MM.1S (cell line): ENCODE results near the gene FH.

Experiments
- DNase-seq: peaks from one replicate; pipeline ENCODE4 v3.0.0-alpha.2; 2015
- H2AFZ ChIP-seq: fragments of 300-600 bp; sonication (generic); 2 replicates; pipeline ENCODE4 v1.6.0; 2016; ENCODE audit warnings: antibody characterized with exemption, low read length
- H3F3A ChIP-seq: fragments of 300-600 bp; sonication (generic); 2 replicates; pipeline ENCODE4 v1.6.1; 2016; ENCODE audit warnings: mild to moderate bottlenecking, antibody characterized with exemption, low read length, moderate library complexity, mixed read lengths; ENCODE audit not compliant: insufficient read depth
- H3K27ac ChIP-seq: fragments of 300-600 bp; sonication (generic); 2 replicates; pipeline ENCODE4 v1.5.1; 2016; ENCODE audit warnings: mild to moderate bottlenecking, low read length
- H3K27me3 ChIP-seq: fragments of 300-600 bp; sonication (generic); replicated peaks from 2 replicates; pipeline ENCODE4 v1.6.0; 2016; ENCODE audit warnings: low read length; ENCODE audit not compliant: insufficient read depth
- H3K36me3 ChIP-seq: fragments of 300-600 bp; sonication (generic); replicated peaks from 2 replicates; pipeline ENCODE4 v1.6.1; 2016; ENCODE audit warnings: mild to moderate bottlenecking, low read length, mixed read lengths; ENCODE audit not compliant: insufficient read depth
- H3K4me1 ChIP-seq: fragments of 300-600 bp; sonication (generic); 2 replicates; pipeline ENCODE4 v1.6.1; 2016; ENCODE audit warnings: low read length, mixed read lengths
- H3K4me2 ChIP-seq: fragments of 300-600 bp; sonication (generic); 2 replicates; pipeline ENCODE4 v1.6.0; 2016; ENCODE audit warnings: low read depth, low read length
- H3K4me3 ChIP-seq: fragments of 300-600 bp; sonication (generic); 2 replicates; pipeline ENCODE4 v1.5.1; 2016; ENCODE audit warnings: low read length, mixed read lengths
- H3K79me2 ChIP-seq: fragments of 300-600 bp; sonication (generic); 2 replicates; pipeline ENCODE4 v1.6.1; 2016; ENCODE audit warnings: mixed run types, low read length, mixed read lengths
- H3K9ac ChIP-seq: fragments of 300-600 bp; sonication (generic); 2 replicates; pipeline ENCODE4 v1.6.1; 2016; ENCODE audit warnings: low read length, mixed read lengths
- H3K9me2 ChIP-seq: fragments of 300-600 bp; sonication (generic); replicated peaks from 2 replicates; pipeline ENCODE4 v1.6.1; 2016; ENCODE audit warnings: mild to moderate bottlenecking, low read length, mixed read lengths; ENCODE audit not compliant: insufficient read depth
- H3K9me3 ChIP-seq: fragments of 300-600 bp; sonication (generic); replicated peaks from 2 replicates; pipeline ENCODE4 v1.6.1; 2016; ENCODE audit warnings: mild to moderate bottlenecking, low read length, mixed read lengths; ENCODE audit not compliant: insufficient read depth
- H4K20me1 ChIP-seq: fragments of 300-600 bp; sonication (generic); 2 replicates; pipeline ENCODE4 v1.6.1; 2016; ENCODE audit warnings: mild to moderate bottlenecking, low read length, moderate library complexity, mixed read lengths; ENCODE audit not compliant: insufficient read depth
- CTCF ChIP-seq: fragments of 300-600 bp; sonication (generic); IDR thresholded peaks from 2 replicates; pipeline ENCODE4 v1.5.1; 2016; ENCODE audit warnings: antibody characterized with exemption, low read length, mixed read lengths
- EZH2 ChIP-seq: fragments of 300-600 bp; sonication (generic); optimal IDR thresholded peaks from 2 replicates; pipeline ENCODE3; 2017; ENCODE audit warnings: low read depth, mild to moderate bottlenecking, antibody characterized with exemption, low read length, mixed read lengths
- EZH2phosphoT487 ChIP-seq: fragments of 300-600 bp; sonication (generic); IDR thresholded peaks from 2 replicates; pipeline ENCODE4 v1.6.1; 2018; ENCODE audit warnings: antibody characterized with exemption, low read length

Gene FH

GRCh38 chr1:241557551-241558193 lies 38.1 kb upstream of the FH start:
- Histone ChIP-seq H3K27me3 (no peaks in the 10 kb centered on the region), H2AFZ (no peak overlapping the region), H3K79me2 (no peaks in the 10 kb centered on the region), H3K9me2 (no peaks in the 10 kb centered on the region), H3K4me3 (no peak overlapping the region), H3K27ac (no peak overlapping the region), H3K36me3 (no peaks in the 10 kb centered on the region), H3K9me3 (no peaks in the 10 kb centered on the region), H3K4me1 (no peaks in the 10 kb centered on the region), H3F3A (no peaks in the 10 kb centered on the region), H4K20me1 (no peaks in the 10 kb centered on the region), H3K4me2 (no peak overlapping the region), H3K9ac (no peak overlapping the region)
- no peak for TF ChIP-seq CTCF
- TF ChIP-seq EZH2: no peak
- TF ChIP-seq EZH2phosphoT487: no peak
- DNase-seq: no peak

- H3K4me3 ChIP-seq: no peak overlapping the region
- TF ChIP-seq EZH2phosphoT487 (no peak), CTCF (no peak), EZH2 (no peak)
- no peak overlapping the region for H3K27ac ChIP-seq
- H3K4me2 ChIP-seq: no peak overlapping the region
- no peaks in the 10 kb centered on the region for H3K36me3 ChIP-seq
- H3K9me3 ChIP-seq: no peaks in the 10 kb centered on the region
- no peak overlapping the region for H3K9ac ChIP-seq
- no peak overlapping the region for H2AFZ ChIP-seq
- DNase-seq: no peak
- H3K27me3 ChIP-seq: no peaks in the 10 kb centered on the region
- H3K4me1 ChIP-seq: no peaks in the 10 kb centered on the region
- H4K20me1 ChIP-seq: no peaks in the 10 kb centered on the region
- no peaks in the 10 kb centered on the region for H3F3A ChIP-seq
- H3K79me2 ChIP-seq: no peaks in the 10 kb centered on the region
- H3K9me2 ChIP-seq: no peaks in the 10 kb centered on the region
Observed at GRCh38 chr1:241557031-241557430, 37.5 kb upstream of the FH start.

- Histone ChIP-seq H3K79me2 (no peaks in the 10 kb centered on the region), H3F3A (no peaks in the 10 kb centered on the region), H4K20me1 (no peaks in the 10 kb centered on the region), H3K27me3 (no peaks in the 10 kb centered on the region), H3K9me2 (no peaks in the 10 kb centered on the region), H3K36me3 (no peaks in the 10 kb centered on the region), H2AFZ (no peak overlapping the region), H3K4me3 (no peak overlapping the region), H3K9ac (no peak overlapping the region), H3K9me3 (no peaks in the 10 kb centered on the region), H3K27ac (no peak overlapping the region), H3K4me1 (no peaks in the 10 kb centered on the region), H3K4me2 (no peak overlapping the region)
- TF ChIP-seq EZH2phosphoT487: no peak
- TF ChIP-seq CTCF: no peak
- no peak for TF ChIP-seq EZH2
- DNase-seq: no peak
Observed at GRCh38 chr1:241555526-241555925, 36.0 kb upstream of the FH start.
